ENCODE data around the gene TGFBR2. TPM values are rescaled to one million over a fixed set of nuclear protein-coding genes. Genes with fewer than 3 reads are reported as not detected.
A peak's percentile ranks its signal among the peaks of the same experiment; 100 is the strongest.

The TGFBR2 gene
- total RNA-seq, 4 donors from 2014 or later: 10.1 to 114 (median 48.7) TPM

DNA sequence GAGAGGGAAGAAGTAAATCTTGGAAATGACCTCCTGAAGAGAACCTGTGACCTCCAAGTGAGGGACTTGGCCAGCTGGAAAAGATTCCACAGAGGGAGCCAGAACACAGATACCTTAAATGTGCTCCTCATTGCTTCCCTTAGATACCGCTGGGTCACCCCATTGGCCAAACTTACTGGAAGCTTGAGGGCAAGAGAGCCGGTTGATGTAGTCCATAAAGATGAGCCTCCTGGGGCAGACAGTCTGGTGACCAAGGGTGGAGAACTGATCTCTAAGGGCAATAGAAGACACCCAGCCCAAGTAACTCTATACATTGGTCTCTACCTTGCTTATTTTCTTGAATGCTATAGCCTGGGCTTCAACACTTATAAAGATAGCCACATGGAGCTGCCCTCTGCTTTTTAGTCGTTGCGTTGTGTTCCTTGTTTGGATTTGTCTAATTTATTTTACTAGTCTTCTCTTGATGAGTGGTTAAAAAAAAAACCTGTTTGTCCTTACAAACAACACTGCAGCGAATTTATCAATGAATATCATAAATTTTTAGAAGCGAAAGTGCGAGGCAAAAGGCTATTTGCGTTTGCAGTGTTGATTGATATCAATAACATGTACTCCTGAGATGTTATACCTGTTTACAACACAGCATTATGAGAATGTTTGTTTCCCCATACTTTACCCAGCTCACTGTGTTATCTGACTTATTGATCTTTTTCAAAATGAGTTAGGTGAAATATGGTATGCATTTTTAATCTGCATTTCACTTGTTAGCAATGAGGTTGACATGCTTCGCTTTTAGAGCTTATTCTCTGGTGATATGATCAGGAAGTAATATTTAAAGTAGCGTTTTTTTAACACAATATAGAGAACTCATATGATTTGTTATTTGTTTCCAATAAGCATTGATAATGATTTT, 31.2 kb downstream of the TGFBR2 start:
- intact Hi-C loops (cut with DNase I): no loop called here
- no peaks in the 10 kb centered on the region for H3K36me3 ChIP-seq
- H3K27me3 ChIP-seq: no peaks in the 10 kb centered on the region
- no peak for DNase-seq
- H3K9me3 ChIP-seq: no peaks in the 10 kb centered on the region
- peaks cover 9 to 96% (median 40%) of the 10 kb centered on the region in 3 donors for H3K4me1 ChIP-seq
- TF ChIP-seq, protein P1, sequence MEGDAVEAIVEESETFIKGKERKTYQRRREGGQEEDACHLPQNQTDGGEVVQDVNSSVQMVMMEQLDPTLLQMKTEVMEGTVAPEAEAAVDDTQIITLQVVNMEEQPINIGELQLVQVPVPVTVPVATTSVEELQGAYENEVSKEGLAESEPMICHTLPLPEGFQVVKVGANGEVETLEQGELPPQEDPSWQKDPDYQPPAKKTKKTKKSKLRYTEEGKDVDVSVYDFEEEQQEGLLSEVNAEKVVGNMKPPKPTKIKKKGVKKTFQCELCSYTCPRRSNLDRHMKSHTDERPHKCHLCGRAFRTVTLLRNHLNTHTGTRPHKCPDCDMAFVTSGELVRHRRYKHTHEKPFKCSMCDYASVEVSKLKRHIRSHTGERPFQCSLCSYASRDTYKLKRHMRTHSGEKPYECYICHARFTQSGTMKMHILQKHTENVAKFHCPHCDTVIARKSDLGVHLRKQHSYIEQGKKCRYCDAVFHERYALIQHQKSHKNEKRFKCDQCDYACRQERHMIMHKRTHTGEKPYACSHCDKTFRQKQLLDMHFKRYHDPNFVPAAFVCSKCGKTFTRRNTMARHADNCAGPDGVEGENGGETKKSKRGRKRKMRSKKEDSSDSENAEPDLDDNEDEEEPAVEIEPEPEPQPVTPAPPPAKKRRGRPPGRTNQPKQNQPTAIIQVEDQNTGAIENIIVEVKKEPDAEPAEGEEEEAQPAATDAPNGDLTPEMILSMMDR (IDR thresholded peaks at IDR 0.05): no peak
- no peak for TF ChIP-seq POLR2A (IDR thresholded peaks at IDR 0.05)
- WGBS, 2 donors: 81 to 90% methylated on average over 10 of the region's 10 CpGs
- H3K4me3 ChIP-seq: no peak overlapping the region
- no peak overlapping the region for H3K27ac ChIP-seq

DNA sequence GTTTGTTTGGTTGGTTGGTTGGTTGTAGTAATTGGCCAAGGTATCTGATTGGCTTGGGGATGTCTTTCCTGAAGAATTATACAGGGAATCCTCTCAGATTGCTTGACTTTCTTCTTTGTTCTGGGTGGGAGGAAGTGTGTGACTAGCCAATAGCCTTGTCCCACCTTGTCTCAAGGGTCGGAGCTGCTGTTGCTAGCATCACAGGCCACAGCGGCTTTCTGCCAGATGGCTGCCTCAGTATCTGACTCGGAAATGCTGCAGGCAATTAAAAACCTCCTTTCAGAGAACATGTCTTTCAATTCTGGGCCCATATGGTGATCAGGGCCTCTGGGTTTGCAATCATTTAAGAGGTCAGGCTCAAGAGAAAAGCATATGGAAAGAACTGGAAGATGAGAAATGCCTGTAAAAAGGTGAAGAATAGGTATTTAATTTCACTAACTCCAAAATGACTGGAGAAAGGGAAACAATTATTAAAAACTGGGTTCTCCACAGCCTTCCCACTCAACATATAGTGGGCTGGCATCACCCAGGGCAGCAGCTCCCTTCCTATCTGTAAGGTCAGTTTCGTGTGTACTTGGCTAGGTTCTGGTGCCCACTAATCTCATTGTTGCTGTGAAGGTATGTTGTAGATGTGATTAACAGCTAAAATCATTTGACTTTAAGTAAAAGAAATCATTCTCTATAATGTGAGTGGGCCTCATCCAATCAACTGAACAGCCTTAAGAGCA, 32.4 kb downstream of the TGFBR2 start:
- Histone ChIP-seq H3K27ac (peak overlapping the region in 1 of 4 donors; percentile 27), H3K9me3 (no peaks in the 10 kb centered on the region), H3K4me3 (no peak overlapping the region), H3K36me3 (no peaks in the 10 kb centered on the region), H3K4me1 (peaks cover 7 to 96% (median 40%) of the 10 kb centered on the region in 3 donors), H3K27me3 (no peaks in the 10 kb centered on the region)
- TF ChIP-seq, protein P1 (IDR thresholded peaks at IDR 0.05): no peak
- no peak for DNase-seq
- 67 to 76% methylated on average over 2 to 4 of the region's 4 CpGs for WGBS, 2 donors
- intact Hi-C loops (cut with DNase I): no loop called here

DNA sequence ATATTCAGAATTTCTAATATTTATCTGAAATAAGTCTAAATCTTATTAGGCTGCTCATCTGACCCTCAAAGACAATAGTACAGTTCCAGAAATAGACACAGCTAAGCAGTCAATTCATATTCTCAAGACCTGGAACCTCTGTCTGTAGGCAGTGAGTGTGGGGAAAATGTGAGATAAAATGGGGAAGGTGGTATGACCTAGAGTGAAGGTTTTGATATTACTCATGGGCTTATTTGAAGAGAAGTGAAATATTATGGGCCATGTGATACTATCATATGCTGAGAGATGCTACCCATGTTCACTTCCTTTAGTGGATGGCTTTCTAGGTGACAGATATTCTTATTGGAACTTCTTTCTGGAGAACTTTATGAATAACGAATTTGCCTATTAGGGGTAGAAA, 33.5 kb downstream of the TGFBR2 start:
- Histone ChIP-seq H3K27ac (no peak overlapping the region), H3K9me3 (no peaks in the 10 kb centered on the region), H3K36me3 (peaks cover 0 to 2% (median 0%) of the 10 kb centered on the region in 3 donors), H3K27me3 (no peaks in the 10 kb centered on the region), H3K4me3 (no peak overlapping the region), H3K4me1 (peaks cover under 1 to 96% (median 45%) of the 10 kb centered on the region in 3 donors)
- TF ChIP-seq, protein P1 (IDR thresholded peaks at IDR 0.05): no peak
- TF ChIP-seq POLR2A (IDR thresholded peaks at IDR 0.05): no peak
- intact Hi-C loops (cut with DNase I): no loop called here
- no peak for DNase-seq
- WGBS, 2 donors: 83 to 90% methylated on average over 1 of the region's 1 CpG

- H3K27ac ChIP-seq: peak overlapping the region in 1 of 4 donors; percentile 3
- WGBS, 2 donors: 71 to 76% methylated on average over 5 of the region's 5 CpGs
Measured at GRCh38 chr3:30640851-30641250, 34.5 kb downstream of the TGFBR2 start.

More at GRCh38 chr3:30640851-30641250, 34.5 kb downstream of the TGFBR2 start:
- no peak for TF ChIP-seq POLR2A (IDR thresholded peaks at IDR 0.05)
- TF ChIP-seq, protein P1 (IDR thresholded peaks at IDR 0.05): no peak
- intact Hi-C loops (cut with DNase I): no loop called here
- Histone ChIP-seq H3K27me3 (no peaks in the 10 kb centered on the region), H3K36me3 (peaks cover 0 to 11% (median 0%) of the 10 kb centered on the region in 3 donors), H3K9me3 (no peaks in the 10 kb centered on the region), H3K4me1 (peaks cover 0 to 94% (median 39%) of the 10 kb centered on the region in 3 donors), H3K4me3 (no peak overlapping the region)
- no peak for DNase-seq

Data from esophagus squamous epithelium (tissue), 5 donors.